ENCODE data around the gene RSRC1.

RSRC1 gene

DNA sequence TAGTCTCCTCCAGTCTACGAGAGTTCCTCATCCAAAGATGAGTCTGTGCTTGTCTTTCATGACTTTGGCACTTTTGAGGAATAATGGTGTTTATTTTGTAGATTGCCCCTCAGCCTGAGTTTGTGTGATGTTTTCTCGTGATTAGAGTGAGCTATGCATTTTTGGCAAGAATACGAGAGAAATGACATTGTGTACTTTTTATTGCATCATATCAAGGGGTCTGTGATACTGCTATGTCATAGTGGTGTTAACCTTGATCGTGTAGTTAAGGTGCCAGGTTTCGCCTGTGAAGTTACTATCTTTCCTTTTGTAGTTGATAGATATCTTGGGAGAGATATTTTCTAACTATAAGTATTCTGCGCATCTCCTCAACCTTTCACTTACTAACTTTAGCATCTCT, 18.9 kb downstream of the RSRC1 start:
- DNase-seq (ENCODE audit: low read depth) = no peak

DNA sequence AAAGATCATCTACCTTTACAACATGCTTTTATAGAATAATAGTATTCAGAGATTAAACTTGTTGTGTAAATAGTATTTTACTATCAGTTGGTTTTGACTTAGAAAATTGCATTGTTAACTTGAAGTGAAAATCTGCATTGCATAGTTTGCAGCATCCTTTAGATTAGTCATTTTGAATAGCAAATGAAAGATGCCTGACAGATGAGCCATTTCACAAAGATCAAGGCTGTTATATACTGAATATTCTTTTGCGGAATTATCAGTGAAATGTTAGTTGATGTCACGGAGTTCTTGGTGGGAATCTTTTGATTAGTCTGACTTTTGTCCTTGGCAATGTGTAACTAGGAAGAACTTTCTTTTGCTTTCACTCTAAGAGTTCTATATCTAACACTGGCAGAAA, 24.5 kb downstream of the RSRC1 start:
- DNase-seq (ENCODE audit: low read depth) = no peak

DNA sequence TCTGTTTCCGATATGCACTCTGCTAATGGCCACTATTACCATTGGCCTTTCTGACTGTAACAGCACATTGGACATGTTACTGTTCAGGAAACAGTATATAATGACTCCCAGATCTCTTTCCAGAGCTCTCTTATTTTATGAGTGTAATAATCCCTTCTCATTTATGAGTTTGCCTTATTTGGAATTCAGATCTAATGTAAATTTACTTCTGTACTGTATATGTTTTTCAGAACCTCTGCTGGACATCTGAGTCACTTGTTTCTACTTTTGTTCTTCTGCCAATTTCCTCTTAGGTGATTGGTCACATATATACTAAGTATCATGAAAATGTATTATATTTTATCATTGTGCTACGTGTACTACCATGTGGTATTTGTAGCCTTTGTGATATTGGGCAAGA, 30.5 kb downstream of the RSRC1 start:
- no peak for DNase-seq (ENCODE audit: low read depth)

DNA sequence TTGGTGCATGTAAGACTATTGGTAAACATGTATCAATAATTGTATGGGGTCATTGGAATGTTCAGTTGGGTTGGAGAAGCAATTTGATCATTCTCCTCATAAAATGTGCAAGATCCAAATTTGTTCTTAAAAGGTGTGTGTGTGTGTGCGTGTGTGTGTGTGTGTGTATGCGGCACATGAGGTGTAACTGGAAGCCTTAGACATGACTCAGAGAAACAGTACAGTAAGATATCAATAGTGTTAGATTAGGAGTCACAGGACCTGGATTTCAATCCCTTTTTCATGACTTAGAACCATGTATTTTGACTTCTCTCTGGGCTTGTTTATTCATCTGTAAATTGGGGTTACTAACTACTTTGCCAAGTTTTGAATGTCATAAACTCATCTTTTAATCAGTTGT, 38.3 kb downstream of the RSRC1 start:
- DNase-seq (ENCODE audit: low read depth) = no peak

DNA sequence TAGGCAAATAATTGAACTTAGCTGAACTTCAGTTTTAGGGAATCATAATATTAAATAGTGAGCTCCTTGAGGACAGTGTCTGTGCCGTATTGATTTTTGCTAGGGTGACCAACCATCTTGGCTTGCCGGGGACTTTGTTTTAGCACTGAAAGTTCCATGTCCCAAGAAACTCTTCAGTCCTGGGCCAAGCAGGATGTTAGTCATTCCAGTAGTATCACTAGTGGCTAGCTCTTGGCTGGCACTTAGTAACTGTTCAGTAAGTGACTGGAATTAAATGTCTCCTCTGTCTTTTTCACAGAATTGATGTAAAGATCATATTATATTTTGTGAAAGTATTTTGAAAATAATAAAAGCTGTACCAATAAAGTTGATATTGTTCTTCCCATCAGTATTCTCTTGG, 42.3 kb downstream of the RSRC1 start:
- DNase-seq (ENCODE audit: low read depth) = no peak

DNA sequence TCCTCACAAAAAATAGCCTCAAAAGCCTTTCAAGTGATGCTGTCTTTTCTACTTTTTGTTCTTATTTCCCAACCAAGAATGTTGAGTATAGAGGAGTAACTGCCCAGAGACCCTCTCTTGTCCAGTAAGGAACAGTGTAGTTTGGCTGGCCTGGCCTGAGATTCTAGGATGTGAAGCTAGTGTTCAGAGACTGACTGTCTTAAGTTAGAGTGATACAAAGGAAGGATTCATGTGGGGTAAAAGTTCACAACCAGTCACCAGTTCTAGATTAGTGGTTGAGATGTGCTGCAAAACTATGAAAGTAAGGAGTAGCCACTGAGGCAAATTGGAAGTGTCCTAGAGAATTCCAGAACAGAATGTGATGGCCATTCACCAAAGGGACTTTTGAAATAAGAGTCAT, 49.1 kb downstream of the RSRC1 start:
- DNase-seq (ENCODE audit: low read depth) = no peak

DNA sequence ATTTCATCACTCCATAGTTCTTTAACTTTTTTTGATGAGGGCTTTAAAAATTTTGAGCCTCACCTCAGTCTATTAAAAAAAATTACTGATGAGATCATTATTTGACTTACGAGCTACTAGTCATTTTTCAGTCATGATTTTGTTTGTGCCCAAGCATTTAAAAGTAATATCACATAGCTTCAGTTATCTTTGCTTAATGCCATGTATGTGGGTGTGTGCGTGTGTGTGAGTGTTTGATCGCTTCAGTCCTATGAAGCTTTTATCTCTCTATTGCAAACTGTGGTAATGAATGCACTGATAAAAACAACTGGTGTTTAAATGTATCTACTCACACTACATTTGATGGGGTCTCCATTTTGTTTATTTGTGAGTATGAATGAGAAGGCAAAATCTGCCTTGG, 49.8 kb downstream of the RSRC1 start:
- DNase-seq (ENCODE audit: low read depth) = no peak

DNA sequence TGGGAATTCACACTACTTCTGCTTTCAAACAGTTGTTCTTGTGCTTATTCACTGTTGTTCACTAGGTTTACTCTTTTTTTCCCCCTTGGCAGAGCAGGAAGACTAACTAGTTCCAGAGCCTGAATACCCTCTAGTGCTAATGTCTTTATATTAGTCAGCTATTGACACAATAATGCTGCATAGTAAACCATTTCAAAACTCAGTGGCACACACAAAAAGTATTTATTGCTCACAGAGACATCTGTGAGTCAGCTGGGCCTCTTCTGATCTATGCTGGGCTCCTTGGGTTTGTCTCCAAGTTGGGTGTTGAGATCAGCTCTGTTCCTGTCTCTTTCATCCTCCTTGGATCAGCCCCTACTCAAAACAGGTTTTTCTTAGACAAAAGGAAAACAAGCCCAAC, 51.1 kb downstream of the RSRC1 start:
- no peak for DNase-seq (ENCODE audit: low read depth)

DNA sequence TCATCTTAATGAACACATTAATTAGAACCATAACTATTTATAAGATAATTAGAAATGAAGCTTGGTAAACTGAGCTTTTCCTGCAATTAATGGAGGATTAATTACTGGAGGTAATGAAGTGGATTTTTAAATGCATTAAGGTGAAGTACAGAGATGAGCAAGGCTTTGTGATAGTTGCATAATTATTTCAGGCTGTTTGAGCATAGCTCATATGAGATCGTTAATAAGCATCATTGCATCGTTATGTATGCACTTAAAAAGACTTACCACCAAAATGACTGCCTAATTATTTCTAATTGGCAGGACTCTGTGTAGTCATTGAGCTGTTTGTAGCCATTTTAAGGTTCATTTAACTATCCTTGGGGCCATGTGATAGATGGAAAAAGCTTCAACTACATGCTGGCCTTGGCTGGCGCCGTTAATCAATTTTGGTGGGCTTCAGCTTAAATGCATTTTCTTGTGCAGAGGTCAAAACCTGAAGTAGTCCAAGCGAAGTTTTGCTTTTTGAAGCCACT, 55.3 kb downstream of the RSRC1 start:
- DNase-seq (ENCODE audit: low read depth) = no peak

DNA sequence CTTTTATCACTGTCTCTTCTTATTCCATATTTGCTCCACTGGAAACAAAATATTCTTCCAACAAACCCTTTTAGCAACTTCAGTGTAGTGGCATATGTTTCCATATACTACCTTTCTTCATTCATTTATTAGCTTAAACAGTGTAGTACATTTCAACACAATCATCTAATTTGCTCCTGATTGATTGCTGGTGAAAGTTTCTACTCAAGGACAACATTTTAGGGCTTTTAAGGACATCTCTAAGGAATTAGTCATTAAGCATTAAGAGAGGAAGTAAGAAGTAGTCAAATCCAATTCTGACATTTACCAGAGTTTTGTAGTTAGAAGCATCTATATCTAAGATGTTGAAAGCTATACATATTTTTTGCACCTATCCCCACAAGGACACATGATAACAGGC, 55.8 kb downstream of the RSRC1 start:
- DNase-seq (ENCODE audit: low read depth) = no peak

DNA sequence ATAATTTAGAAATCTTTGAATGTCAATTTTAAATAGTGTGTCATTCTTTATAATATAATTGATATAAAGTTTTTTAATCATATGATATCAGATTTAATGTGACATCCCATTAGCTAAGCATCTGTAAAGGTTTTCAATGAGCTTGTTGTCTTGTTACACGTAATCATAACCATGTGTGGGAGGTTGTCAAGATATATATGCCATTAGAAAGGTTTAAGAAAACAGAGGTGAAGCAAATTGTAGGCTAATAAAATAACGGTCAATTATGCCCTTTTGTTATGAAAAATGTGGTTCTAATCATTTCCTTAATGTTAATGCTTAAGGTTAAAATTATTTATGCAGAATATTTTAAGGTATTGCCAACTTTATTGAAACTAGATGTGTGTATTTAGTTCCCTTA, 56.3 kb downstream of the RSRC1 start:
- DNase-seq (ENCODE audit: low read depth) = no peak

DNA sequence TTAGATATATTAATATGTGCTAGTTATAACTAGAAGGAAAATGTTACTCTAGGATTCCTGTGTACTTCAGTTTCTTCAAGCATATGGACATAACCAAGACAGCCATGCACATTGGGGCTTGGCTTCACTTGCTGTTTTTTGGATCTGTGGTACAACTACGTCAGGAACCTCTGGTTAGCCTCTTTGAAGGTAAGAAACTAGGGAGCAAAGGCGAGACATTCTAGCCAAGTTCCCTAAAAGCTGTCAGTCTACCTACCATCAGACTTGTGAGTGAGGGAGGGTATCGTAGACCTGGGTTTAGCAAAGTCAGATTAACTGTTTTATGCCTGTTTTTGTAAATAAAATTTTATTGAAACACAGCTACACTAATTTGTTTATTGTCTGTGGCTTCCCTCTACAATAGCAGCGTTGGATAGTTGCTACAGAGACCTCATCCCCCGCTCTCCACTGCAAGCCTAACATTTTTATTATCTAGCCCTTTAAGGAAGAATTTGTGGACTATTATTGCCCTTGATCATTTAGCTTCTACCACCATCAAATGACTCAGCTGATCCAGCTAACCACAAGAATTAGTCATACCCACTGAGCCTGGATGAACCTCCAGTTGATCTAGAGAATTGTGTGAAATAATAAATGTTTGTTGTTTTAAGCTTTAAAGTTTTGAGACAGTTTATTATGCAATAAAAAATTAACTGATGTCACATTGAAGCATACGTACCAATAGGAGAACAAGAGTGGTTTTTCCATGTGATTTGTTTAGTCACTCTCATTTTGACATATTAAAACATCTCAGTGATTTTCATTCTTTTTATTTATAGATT, 58.1 kb downstream of the RSRC1 start:
- DNase-seq (ENCODE audit: low read depth) = no peak

DNA sequence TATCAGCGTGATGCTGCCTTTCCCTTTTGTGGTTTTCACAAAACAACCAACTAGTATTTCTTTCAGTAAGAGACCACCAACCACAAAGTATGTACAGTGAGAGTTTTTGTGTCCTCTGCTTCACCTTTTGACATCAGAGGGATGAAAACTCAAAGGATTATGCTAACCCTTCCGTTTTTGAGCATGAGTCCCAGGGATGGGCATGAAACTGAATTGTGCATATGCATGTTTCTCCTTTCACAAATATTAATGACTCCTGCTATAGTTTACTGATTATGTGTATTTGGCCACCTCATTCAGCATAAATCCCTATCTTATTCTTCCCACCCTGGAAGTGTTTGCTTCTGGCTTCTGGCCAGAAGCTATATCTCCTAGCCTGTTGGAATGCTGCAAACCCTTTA, 59.2 kb downstream of the RSRC1 start:
- DNase-seq (ENCODE audit: low read depth) = no peak

DNA sequence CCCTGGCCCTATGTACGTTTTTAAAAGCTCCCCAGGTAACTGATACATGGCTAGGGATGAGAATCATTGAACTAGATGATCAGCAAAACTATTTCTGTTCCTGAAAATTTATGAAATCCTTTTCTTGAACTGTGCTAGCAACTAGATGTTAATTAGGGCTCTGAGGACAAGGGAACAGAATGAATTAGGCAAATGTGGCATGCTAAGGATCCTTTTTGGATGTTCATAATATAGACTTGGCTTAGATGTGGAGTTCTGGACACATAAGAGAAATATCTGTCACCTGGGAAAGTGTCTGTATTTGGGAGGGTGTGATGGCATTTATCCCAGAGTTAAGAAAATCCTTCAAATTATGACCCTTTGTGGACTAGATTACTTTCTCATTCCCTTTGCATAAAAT, 71.2 kb downstream of the RSRC1 start:
- no peak for DNase-seq (ENCODE audit: low read depth)

DNA sequence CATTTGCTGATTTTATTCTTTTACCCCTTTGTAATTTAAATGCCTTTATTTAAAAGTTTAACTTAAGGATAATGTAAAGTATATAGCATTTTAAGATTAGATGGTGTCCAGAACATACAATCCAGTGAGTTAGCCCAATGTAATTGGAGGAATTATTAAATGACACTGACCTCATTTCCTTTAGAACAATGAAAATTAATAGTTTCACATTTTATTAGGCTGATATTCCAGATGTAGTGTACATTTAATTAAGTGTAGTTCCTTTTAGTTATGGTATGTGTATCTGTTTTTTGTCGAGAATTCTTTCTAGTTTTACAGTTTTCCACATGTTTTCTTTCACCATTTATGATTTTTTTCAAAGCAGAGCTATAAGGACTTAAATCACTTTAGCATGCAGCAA, 75.8 kb downstream of the RSRC1 start:
- no peak for DNase-seq (ENCODE audit: low read depth)

DNA sequence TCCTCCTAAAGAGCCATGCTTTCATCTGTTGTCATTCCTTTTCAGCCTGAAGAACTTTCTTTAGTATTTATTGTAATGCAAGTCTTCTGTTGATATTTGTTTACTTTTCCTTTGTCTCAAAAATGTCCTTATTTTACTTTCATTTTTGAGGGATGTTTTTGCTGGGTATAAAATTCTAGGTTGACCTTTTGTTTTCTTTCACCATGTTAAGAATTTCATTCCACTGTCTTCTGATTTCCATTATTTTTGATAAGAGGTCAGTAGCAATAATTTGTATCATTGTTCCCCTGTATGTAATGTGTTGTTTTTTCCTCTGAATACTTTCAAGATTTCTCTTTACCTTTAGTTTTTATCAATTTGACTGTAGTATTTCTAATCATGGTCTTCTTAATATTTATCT, 91.1 kb downstream of the RSRC1 start:
- no peak for DNase-seq (ENCODE audit: low read depth)

DNA sequence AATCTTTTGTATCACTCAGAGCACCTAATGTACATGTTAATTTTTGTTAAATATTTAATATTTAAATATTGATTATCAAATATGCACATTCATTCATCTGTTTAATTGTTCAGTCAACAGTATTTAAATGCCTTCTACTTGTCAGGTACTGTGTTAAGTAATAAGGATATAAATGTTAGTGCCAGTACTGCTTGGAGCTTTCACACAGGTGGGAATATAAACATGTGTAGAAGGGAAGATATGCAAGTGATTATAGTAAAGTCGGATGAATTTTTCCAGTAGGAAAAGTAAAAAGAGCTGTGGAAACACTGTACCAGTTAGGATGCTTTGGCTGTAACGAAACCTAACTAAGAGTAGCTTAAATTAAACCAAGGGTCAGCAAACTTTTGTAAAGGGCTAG, 95.4 kb downstream of the RSRC1 start:
- DNase-seq (ENCODE audit: low read depth) = no peak

DNA sequence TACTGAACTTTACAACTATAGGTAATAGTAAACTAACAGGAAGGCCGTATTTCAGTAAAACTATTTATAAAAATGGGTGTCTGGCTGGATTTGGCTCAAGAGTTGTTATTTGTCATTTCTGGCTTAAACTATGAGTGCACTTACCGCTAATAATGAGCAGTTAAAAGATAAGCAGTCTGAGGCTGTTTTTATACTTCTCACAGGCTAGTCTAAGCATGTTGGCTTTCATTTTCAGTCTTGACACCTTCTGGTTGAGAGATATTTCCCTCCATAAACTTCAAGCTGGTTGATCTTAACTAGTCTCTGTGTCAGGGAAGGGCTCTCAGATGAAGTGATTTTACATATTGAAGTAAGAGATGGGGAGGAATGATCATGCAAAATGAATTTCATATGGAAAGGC, 96.1 kb downstream of the RSRC1 start:
- DNase-seq (ENCODE audit: low read depth) = no peak

DNA sequence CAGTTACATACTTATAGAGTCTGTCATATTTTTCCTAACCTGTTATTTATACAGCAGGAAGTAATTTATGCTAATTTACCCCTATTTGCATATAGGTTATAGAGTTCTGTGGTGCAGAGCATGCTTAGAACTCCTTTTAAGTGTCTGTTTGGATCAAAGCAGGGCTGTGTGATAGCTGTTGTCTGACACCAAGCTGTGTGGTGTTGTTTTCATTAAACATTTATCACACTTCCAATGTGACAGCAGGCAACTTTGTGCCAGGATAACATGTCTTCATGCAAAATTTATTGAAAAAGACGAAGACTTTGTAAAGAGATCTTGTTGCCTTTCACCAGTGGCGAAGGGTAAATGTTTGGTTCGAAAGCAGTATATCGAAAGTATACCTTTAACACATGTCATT, 100.2 kb downstream of the RSRC1 start:
- no peak for DNase-seq (ENCODE audit: low read depth)

DNA sequence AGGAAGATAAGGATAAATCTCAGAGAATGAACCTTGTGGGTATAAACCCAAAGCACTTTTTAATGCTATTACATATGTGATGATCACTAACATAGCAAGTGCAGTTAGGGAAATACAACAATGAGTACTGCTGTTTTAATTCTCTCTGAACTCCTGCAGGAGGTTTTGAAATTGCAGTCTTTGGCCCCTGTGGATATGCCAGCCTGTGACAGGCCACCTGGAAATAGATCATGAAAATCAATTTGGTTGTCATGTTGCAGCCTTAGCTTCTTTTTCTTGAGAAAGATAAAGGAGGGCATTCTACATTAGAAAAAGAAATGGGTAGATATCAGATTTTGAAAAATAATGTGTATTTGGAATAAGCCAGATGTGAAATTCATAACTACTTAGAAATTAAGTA, 103.6 kb downstream of the RSRC1 start:
- no peak for DNase-seq (ENCODE audit: low read depth)

DNA sequence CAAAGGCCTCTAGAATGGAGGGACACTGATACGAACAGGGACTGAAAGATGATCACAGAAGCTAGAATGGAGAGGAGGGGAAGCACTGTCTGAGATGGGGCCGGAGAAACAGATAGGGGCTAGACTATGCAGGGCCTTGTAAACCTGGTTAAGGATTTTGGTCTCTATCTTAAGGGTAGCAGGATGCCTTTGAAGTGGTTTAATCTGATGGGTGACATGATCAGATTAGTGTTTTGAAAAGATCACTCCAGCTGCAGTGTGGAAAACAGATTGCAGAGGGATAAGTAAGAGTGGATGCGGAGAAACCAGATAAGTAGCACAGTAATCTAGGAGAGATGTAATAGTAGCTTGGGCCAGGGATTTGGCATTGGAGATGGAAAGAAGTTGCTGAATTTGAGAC, 108.1 kb downstream of the RSRC1 start:
- no peak for DNase-seq (ENCODE audit: low read depth)

DNA sequence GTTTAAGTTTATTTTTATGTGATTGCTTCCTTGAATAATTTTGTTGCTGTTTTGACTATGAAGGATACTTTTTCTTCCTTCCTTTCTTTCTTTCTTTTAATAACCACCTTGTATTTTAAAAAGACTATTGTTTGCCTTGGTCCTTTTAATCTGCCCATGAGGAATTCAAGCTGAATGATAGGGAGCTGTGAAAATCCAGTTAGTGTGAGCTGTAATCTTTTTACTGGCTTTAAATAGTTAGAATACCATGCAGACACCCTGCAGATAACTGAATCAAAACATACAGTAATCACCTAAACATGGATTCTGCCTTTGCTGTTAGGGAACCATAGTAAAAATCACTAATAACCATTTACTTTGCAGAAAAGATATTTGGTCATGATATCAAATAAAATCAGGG, 110.7 kb downstream of the RSRC1 start:
- no peak for DNase-seq (ENCODE audit: low read depth)

DNA sequence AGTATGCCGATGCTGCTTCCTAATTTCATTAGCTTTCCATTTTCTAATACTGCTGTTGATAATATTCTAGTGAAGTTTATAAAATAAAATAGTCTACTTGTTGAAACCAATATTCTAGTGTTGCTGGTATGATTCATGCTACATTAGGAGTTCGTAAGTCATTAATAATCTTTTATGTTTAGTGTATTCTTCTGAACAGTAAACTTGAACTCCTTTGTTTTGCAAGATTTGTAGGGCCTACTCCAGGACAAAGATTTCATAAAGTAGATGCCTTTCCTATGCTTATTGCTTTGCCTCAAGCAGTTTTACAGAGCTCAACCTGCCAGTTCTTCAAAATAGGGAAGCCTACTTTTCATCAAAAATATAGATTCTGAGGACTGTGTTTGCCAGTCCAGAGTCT, 111.5 kb downstream of the RSRC1 start:
- DNase-seq (ENCODE audit: low read depth) = no peak

DNA sequence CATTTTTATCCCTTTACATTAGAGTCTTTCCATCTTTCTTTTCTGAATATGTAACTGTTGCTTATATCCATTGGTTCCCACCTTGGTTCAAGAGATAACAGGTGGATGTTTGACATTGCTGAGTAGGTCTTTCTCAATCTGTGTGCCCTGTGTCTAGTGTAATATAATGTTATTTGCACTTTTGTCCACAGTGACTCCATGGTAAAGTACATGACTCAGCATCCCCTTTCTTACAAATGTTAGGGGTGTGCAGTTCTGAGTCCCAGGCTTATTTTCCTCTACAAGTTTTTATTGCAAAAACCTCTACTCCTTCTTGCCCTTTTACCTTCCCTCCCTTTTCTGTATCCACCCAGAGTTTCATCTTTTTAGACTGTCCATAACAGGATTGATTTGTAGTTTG, 116.5 kb downstream of the RSRC1 start:
- DNase-seq (ENCODE audit: low read depth) = no peak
